HG03571 (cell line): Measurements from ENCODE around the gene BASP1.

Source experiments
- ATAC-seq: cut with Tn5 transposase; IDR thresholded peaks from one replicate; pipeline ENCODE4 v1.9.1; 2021; ENCODE audit not compliant: unreplicated experiment

The BASP1 gene, protein sequence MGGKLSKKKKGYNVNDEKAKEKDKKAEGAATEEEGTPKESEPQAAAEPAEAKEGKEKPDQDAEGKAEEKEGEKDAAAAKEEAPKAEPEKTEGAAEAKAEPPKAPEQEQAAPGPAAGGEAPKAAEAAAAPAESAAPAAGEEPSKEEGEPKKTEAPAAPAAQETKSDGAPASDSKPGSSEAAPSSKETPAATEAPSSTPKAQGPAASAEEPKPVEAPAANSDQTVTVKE

DNA sequence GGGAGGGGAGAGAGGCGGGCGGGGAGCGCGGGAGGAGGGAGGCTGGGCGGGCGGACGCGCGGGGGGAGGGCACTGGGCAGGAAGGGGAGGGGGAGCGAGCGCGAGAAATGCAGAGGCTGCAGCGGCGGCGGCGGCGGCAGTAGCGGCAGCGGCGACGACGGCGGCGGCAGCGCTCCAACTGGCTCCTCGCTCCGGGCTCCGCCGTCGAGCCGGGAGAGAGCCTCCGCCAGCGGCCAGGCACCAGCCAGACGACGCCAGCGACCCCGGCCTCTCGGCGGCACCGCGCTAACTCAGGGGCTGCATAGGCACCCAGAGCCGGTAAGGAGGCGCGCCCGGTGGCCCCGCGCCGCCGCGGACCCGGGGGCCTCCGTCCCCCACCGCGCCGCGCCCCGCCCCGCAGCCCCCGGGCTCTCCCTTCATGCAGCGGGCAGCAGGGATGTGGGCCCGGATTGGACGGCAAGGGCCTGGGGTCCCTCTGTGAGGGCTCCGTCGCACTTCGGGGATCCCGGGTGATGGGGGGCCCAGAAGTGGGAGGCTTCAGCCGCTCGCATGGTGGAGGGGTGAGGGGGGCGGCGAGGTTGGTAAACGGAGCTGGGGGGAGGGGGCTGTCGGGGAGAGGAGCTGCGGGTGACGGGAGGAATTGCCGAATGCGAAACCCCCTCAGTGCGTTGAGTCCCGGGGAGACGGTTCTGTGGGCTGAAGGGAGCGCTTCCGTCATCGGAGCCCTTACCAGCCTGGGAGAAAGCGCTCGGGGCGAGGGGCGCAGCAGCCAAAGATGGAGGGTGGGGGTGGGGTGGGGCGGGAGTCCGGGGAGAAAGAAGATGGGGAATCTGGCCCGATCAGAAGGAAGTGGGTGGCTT is at the start of gene BASP1:
TSS of gene BASP1 (plus strand) at position 139 of the 860 bp plus-strand sequence. CDS start 57,586 bp downstream, outside the sequence.
- ATAC-seq: peak; percentile 30

GRCh38 chr5:17169507-17169906 is 47.9 kb upstream of the BASP1 start:
- no peak for ATAC-seq

DNA sequence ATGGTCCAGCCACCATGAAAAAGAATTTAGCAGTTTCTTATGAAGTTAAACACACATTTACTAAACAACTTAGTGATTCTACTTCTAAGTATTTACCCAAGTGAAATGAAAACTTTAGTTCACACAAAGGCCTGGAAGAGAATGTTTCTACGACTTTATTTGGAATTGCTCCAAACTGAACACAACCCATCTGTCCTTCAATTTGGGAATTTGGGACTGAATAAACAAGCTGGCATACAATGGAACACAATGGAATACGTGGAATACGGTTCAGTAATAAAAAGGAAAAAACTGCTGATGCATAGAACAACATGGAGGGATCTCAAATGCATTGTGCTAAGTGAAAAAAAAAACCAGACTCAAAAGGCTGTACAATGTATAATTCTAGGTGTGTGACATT is 44.6 kb upstream of the BASP1 start:
- no peak for ATAC-seq

- ATAC-seq: no peak
Measured at GRCh38 chr5:17174965-17175364, 42.5 kb upstream of the BASP1 start.

GRCh38 chr5:17177501-17178372 is 39.7 kb upstream of the BASP1 start:
- ATAC-seq: no peak

- no peak for ATAC-seq
Measured at GRCh38 chr5:17178373-17178675, 39.1 kb upstream of the BASP1 start.

DNA sequence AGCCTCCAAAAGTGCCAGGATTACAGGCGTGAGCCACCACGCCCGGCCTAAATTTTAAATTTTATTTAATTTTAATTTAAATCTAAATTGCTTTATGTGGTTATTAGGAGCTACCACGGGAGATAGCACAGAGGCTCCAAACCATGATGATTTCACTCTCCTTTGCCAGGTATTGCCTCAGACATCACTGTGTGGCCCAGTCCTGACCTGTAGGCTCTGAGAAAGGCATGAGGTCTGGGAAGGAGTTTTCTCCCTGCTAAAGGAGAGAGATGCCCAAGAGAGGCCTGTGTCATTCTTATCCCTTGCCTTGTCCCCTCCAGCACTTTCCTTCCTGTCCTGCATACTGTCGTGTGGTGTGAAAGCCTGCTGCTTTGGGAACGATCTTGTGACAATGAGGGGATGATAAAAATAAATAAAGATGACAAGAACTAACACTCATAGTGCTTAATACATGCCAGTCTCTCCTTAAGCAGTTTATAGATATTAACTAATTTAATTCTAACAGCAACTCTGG is 37.0 kb upstream of the BASP1 start:
- ATAC-seq: no peak

- no peak for ATAC-seq
Measured at GRCh38 chr5:17180864-17181723, 36.3 kb upstream of the BASP1 start.

DNA sequence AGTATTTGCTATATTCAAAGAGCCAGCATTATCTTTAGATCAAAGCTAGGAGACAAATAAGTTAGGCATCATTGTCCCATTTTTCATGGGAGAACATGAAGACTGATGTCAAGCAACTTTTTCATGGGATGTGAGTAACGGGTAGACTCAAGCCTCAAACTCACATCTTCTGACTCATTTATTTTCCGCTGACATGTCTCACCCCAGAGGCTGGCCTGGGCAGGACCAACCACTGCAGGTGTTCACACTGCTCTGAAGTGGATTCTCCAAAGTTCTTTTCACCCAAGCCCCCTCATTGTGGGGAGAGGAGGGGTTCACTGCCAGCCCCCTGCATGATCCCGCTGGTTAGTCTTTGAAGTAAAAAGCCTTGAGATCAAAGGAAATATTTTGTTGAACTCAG is 34.9 kb upstream of the BASP1 start:
- ATAC-seq: no peak

- ATAC-seq: no peak
Measured at GRCh38 chr5:17182981-17183380, 34.5 kb upstream of the BASP1 start.

GRCh38 chr5:17183831-17184230 is 33.6 kb upstream of the BASP1 start:
- ATAC-seq: no peak

- ATAC-seq: no peak
Measured at GRCh38 chr5:17184588-17184987, 32.8 kb upstream of the BASP1 start.

DNA sequence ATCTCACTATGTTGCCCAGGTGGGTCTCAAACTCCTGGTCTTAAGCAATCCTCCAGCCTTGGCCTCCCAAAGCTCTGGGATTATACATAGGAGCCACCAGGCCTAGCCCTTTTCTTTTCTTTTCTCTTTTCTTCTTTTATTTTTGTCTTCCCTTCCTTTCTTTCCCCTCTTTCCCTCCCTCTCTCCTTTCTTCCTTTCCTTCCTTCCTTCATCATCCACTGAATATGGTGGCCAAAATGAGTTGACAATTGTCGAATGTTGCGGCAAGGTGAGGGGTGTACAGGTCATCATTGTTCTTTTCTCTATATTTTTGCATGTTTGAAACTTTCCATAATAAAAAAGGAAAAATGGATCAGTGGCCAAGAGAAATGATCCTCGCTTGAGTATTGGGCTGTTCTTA is 32.1 kb upstream of the BASP1 start:
- no peak for ATAC-seq

- no peak for ATAC-seq
Measured at GRCh38 chr5:17185773-17186172, 31.7 kb upstream of the BASP1 start.

DNA sequence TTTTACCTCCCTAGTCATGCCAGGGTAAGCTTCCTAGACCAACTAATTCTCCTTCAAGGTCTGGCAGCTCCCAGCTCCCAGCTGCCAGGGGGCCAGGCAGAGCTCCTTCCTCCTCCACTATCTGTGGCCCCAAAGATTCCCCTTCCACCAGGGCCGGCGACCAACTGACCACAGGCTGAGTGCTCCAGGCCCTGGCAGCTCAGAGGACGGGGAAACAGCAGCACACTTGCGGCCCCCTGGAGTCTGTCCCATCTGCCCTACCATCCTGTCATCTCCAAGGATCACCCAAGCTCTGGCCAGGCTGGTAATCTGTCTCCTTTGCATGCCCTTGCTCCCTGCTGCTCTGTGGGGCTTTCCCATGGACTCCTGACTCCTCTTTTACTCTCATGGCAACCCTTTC is 31.2 kb upstream of the BASP1 start:
- ATAC-seq: no peak

GRCh38 chr5:17187011-17187785 is 30.2 kb upstream of the BASP1 start:
- ATAC-seq: no peak

DNA sequence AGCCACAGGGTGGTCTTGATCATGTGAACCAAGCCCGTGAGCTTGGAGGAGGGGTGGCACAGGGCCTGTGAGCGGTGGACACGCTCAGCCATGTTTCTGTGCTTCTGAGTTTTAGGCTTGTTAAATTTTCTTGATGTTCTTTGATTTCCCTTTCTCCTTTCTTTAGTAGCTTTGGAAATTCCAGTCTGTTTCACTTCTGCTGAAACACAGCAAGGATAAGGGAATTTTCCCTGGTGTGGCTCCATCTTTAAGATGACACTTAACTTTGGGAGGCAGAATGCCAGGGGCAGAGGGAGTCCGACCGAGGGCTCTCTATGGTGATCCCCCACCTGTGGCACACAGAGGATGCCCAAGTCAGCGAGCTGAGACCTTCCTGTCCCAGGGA is 29.7 kb upstream of the BASP1 start:
- no peak for ATAC-seq

DNA sequence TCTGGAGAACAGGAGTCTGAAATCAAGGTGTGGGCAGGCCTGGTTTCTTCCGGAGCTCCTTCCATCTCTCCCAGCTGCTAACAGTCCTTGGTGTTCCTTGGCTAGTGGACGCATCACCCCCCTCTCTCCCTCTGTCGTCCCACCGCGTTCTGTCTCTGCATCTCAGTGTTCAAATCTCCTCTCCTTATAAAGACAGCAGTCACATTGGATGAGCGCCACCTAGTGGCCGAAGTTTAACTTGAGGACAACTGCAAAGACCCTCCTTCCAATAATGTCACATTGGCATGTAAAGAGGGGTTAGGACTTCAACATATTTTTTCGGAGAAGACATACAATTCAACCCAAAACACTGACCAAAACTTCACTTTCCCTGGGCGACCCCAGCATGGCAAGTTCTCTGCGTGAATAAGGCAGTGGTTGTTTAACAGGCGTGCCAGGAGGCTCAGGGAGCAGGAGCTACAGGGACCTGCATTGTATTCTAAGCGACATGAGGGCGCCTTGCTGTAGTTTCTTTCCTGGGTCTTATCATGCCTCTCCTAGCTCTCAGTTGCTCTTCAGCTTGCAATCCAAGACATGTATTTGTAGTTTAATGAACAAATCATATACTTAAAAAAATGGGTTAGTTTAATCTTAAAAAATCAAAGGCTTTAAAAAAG is 27.9 kb upstream of the BASP1 start:
- peak; percentile 66 for ATAC-seq

- no peak for ATAC-seq
Measured at GRCh38 chr5:17190242-17190778, 27.1 kb upstream of the BASP1 start.
